Measurements from ENCODE around the gene RFPL4A. TPM values are rescaled to one million over a fixed set of nuclear protein-coding genes. Genes with fewer than 3 reads are reported as not detected.
"Not testable (repeated sequence)": the region's sequence is repeated elsewhere in the genome, so short reads cannot be mapped to it uniquely, and the experiment has no call there.

The RFPL4A gene
- not detected for polyA plus RNA-seq (2013, experiment 1 of 2)
- polyA plus RNA-seq (2013, experiment 2 of 2), result not detected

DNA sequence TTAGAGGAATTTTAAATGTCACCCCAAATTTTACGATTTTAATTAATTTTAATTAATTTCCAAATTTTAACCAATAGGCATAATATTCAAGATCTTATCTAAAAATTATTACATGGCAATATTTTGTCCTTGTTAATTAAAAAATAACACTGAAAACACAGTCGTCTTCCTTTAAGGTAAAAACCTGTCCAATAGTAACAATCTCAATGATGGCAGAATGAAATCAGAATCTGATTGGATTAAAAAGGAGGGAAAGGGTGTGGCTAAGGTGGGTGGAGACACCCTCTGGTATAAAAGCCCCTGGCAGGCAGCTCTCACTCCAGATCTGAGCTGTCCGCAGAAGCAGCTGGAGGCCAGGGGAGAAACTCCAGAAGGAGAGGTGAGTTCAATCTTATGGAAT lies at the start of gene RFPL4A:
TSS of gene RFPL4A (plus strand) at position 301 of the 400 bp plus-strand sequence. CDS start 2,704 bp downstream, outside the sequence.
- not testable (repeated sequence) for H2AFZ ChIP-seq (ENCODE audit: low read depth, low read length); H3K9ac ChIP-seq (ENCODE audit: low read length); H4K91ac ChIP-seq (ENCODE audit: low read length); H3K27me3 ChIP-seq (ENCODE audit: control insufficient read depth in 1 of 2, insufficient read depth in 1 of 2, low read length in 2 of 2); H3K4me1 ChIP-seq (ENCODE audit: control insufficient read depth, insufficient read depth, low read depth, low read length); H3K79me1 ChIP-seq (replicated peaks; ENCODE audit: low read length, poor library complexity, severe bottlenecking); H2BK12ac ChIP-seq (ENCODE audit: low read length in 2 of 2); H2BK15ac ChIP-seq (ENCODE audit: low read depth, poor library complexity, severe bottlenecking); H2BK5ac ChIP-seq (ENCODE audit: low read depth, low read length, poor library complexity, severe bottlenecking); H3K23ac ChIP-seq (ENCODE audit: low read length in 2 of 2); H3K27ac ChIP-seq (ENCODE audit: low read length, poor library complexity, severe bottlenecking); H2BK120ac ChIP-seq (ENCODE audit: low read depth, low read length); H3K14ac ChIP-seq (ENCODE audit: low read length in 2 of 2); H3K4me2 ChIP-seq (ENCODE audit: low read length, poor library complexity, severe bottlenecking); DNase-seq; H3K18ac ChIP-seq (ENCODE audit: low read depth in 1 of 2, low read length in 2 of 2); H3K36me3 ChIP-seq (ENCODE audit: control insufficient read depth in 1 of 2, insufficient read depth in 2 of 2, low read depth in 1 of 2, low read length in 2 of 2); H2AK5ac ChIP-seq (ENCODE audit: low read length, severe bottlenecking); H4K8ac ChIP-seq (ENCODE audit: low read length); H3K4me3 ChIP-seq (ENCODE audit: insufficient read depth in 1 of 2, low read depth in 1 of 2, low read length in 2 of 2); H3K4ac ChIP-seq (ENCODE audit: low read depth in 1 of 2, low read length in 2 of 2)
- 92% methylated on average over 1 of the region's 3 CpGs for WGBS
- peaks cover 14% of the 10 kb centered on the region for H3K9me3 ChIP-seq (ENCODE audit: control insufficient read depth, low read length)

GRCh38 chr19:55711719-55712118 lies 47.2 kb upstream of the RFPL4A start:
- no peaks in the 10 kb centered on the region for H3K27me3 ChIP-seq (ENCODE audit: control insufficient read depth in 1 of 2, insufficient read depth in 1 of 2, low read length in 2 of 2)
- H3K36me3 ChIP-seq (ENCODE audit: control insufficient read depth in 1 of 2, insufficient read depth in 2 of 2, low read depth in 1 of 2, low read length in 2 of 2), result no peaks in the 10 kb centered on the region
- no peak overlapping the region for H4K91ac ChIP-seq (ENCODE audit: low read length)
- H3K4me2 ChIP-seq (ENCODE audit: low read length, poor library complexity, severe bottlenecking), result no peak overlapping the region
- no peaks in the 10 kb centered on the region for H3K79me1 ChIP-seq (replicated peaks; ENCODE audit: low read length, poor library complexity, severe bottlenecking)
- H2BK120ac ChIP-seq (ENCODE audit: low read depth, low read length), result no peak overlapping the region
- H2BK15ac ChIP-seq (ENCODE audit: low read depth, poor library complexity, severe bottlenecking), result no peak overlapping the region
- no peak overlapping the region for H3K23ac ChIP-seq (ENCODE audit: low read length in 2 of 2)
- H2BK12ac ChIP-seq (ENCODE audit: low read length in 2 of 2), result no peak overlapping the region
- H3K9ac ChIP-seq (ENCODE audit: low read length), result no peak overlapping the region
- H2BK5ac ChIP-seq (ENCODE audit: low read depth, low read length, poor library complexity, severe bottlenecking), result no peak overlapping the region
- H3K27ac ChIP-seq (ENCODE audit: low read length, poor library complexity, severe bottlenecking), result no peak overlapping the region
- H2AFZ ChIP-seq (ENCODE audit: low read depth, low read length), result no peak overlapping the region
- H3K4ac ChIP-seq (ENCODE audit: low read depth in 1 of 2, low read length in 2 of 2), result no peak overlapping the region
- H3K4me3 ChIP-seq (ENCODE audit: insufficient read depth in 1 of 2, low read depth in 1 of 2, low read length in 2 of 2), result no peak overlapping the region
- no peak for DNase-seq
- WGBS, result 89% methylated on average over 18 of the region's 18 CpGs
- no peak overlapping the region for H3K18ac ChIP-seq (ENCODE audit: low read depth in 1 of 2, low read length in 2 of 2)
- H3K14ac ChIP-seq (ENCODE audit: low read length in 2 of 2), result no peak overlapping the region
- H3K4me1 ChIP-seq (ENCODE audit: control insufficient read depth, insufficient read depth, low read depth, low read length), result no peaks in the 10 kb centered on the region
- peaks cover 5% of the 10 kb centered on the region for H3K9me3 ChIP-seq (ENCODE audit: control insufficient read depth, low read length)
- no peak overlapping the region for H4K8ac ChIP-seq (ENCODE audit: low read length)
- no peak overlapping the region for H2AK5ac ChIP-seq (ENCODE audit: low read length, severe bottlenecking)

- H3K9me3 ChIP-seq (ENCODE audit: control insufficient read depth, low read length), result peaks cover 9% of the 10 kb centered on the region
- H3K4ac ChIP-seq (ENCODE audit: low read depth in 1 of 2, low read length in 2 of 2), result no peak overlapping the region
- H2AFZ ChIP-seq (ENCODE audit: low read depth, low read length), result no peak overlapping the region
- H3K23ac ChIP-seq (ENCODE audit: low read length in 2 of 2), result no peak overlapping the region
- WGBS, result no CpG with 5 or more reads among the region's 3 CpGs
- no peaks in the 10 kb centered on the region for H3K4me1 ChIP-seq (ENCODE audit: control insufficient read depth, insufficient read depth, low read depth, low read length)
- H3K9ac ChIP-seq (ENCODE audit: low read length), result no peak overlapping the region
- no peaks in the 10 kb centered on the region for H3K79me1 ChIP-seq (replicated peaks; ENCODE audit: low read length, poor library complexity, severe bottlenecking)
- H3K18ac ChIP-seq (ENCODE audit: low read depth in 1 of 2, low read length in 2 of 2), result no peak overlapping the region
- H2BK5ac ChIP-seq (ENCODE audit: low read depth, low read length, poor library complexity, severe bottlenecking), result no peak overlapping the region
- H3K4me2 ChIP-seq (ENCODE audit: low read length, poor library complexity, severe bottlenecking), result no peak overlapping the region
- no peak for DNase-seq
- no peaks in the 10 kb centered on the region for H3K27me3 ChIP-seq (ENCODE audit: control insufficient read depth in 1 of 2, insufficient read depth in 1 of 2, low read length in 2 of 2)
- H2BK120ac ChIP-seq (ENCODE audit: low read depth, low read length), result no peak overlapping the region
- H4K8ac ChIP-seq (ENCODE audit: low read length), result no peak overlapping the region
- H2BK15ac ChIP-seq (ENCODE audit: low read depth, poor library complexity, severe bottlenecking), result no peak overlapping the region
- H3K27ac ChIP-seq (ENCODE audit: low read length, poor library complexity, severe bottlenecking), result no peak overlapping the region
- H2BK12ac ChIP-seq (ENCODE audit: low read length in 2 of 2), result no peak overlapping the region
- H3K14ac ChIP-seq (ENCODE audit: low read length in 2 of 2), result no peak overlapping the region
- no peak overlapping the region for H4K91ac ChIP-seq (ENCODE audit: low read length)
- H3K36me3 ChIP-seq (ENCODE audit: control insufficient read depth in 1 of 2, insufficient read depth in 2 of 2, low read depth in 1 of 2, low read length in 2 of 2), result no peaks in the 10 kb centered on the region
- H3K4me3 ChIP-seq (ENCODE audit: insufficient read depth in 1 of 2, low read depth in 1 of 2, low read length in 2 of 2), result no peak overlapping the region
- no peak overlapping the region for H2AK5ac ChIP-seq (ENCODE audit: low read length, severe bottlenecking)
These were observed 45.9 kb upstream of the RFPL4A start for GRCh38 chr19:55712804-55713631.

DNA sequence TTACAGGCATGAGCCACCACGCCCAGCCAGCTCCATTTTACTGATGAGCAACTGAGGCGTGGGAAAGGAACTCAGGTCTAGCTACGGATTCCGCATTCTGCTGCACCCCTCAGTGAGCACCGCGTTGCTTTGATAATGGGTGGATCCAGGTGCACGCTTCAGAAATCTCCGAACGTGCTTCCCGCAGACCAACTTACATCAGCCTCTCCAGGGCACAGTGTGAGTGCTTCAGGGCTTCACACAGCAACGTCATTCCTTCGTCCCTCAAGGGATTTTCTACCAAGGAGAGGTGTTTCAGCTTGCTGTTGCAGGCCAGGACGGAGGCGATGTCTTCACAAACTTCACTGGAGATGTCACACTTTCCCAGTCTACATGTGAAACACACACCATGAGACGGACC lies 42.4 kb upstream of the RFPL4A start:
- Histone ChIP-seq H3K9me3 (ENCODE audit: control insufficient read depth, low read length) (peaks cover 14% of the 10 kb centered on the region), H3K4me2 (ENCODE audit: low read length, poor library complexity, severe bottlenecking) (no peak overlapping the region), H3K27ac (ENCODE audit: low read length, poor library complexity, severe bottlenecking) (no peak overlapping the region), H3K23ac (ENCODE audit: low read length in 2 of 2) (no peak overlapping the region), H2BK15ac (ENCODE audit: low read depth, poor library complexity, severe bottlenecking) (no peak overlapping the region), H3K14ac (ENCODE audit: low read length in 2 of 2) (no peak overlapping the region), H4K8ac (ENCODE audit: low read length) (no peak overlapping the region), H2AK5ac (ENCODE audit: low read length, severe bottlenecking) (no peak overlapping the region), H3K4me1 (ENCODE audit: control insufficient read depth, insufficient read depth, low read depth, low read length) (no peaks in the 10 kb centered on the region), H3K79me1 (replicated peaks; ENCODE audit: low read length, poor library complexity, severe bottlenecking) (no peaks in the 10 kb centered on the region), H3K4me3 (ENCODE audit: insufficient read depth in 1 of 2, low read depth in 1 of 2, low read length in 2 of 2) (no peak overlapping the region), H2BK5ac (ENCODE audit: low read depth, low read length, poor library complexity, severe bottlenecking) (no peak overlapping the region), H3K9ac (ENCODE audit: low read length) (no peak overlapping the region), H2AFZ (ENCODE audit: low read depth, low read length) (no peak overlapping the region), H4K91ac (ENCODE audit: low read length) (no peak overlapping the region), H3K36me3 (ENCODE audit: control insufficient read depth in 1 of 2, insufficient read depth in 2 of 2, low read depth in 1 of 2, low read length in 2 of 2) (no peaks in the 10 kb centered on the region), H2BK12ac (ENCODE audit: low read length in 2 of 2) (no peak overlapping the region), H3K18ac (ENCODE audit: low read depth in 1 of 2, low read length in 2 of 2) (no peak overlapping the region), H3K27me3 (ENCODE audit: control insufficient read depth in 1 of 2, insufficient read depth in 1 of 2, low read length in 2 of 2) (no peaks in the 10 kb centered on the region), H2BK120ac (ENCODE audit: low read depth, low read length) (no peak overlapping the region), H3K4ac (ENCODE audit: low read depth in 1 of 2, low read length in 2 of 2) (no peak overlapping the region)
- 83% methylated on average over 15 of the region's 15 CpGs for WGBS
- DNase-seq, result no peak

Measured in mesenchymal stem cell (in vitro differentiated cells and primary cell).